HCT116 (cell line): ENCODE results near the gene SDF2L1.

Experiments used
- CTCF ChIP-seq, 3 experiments: fragments of 200-600 bp in 1 of 3; sonication (generic) in 1 of 3; IDR thresholded peaks in 2 of 3; conservative IDR thresholded peaks in 1 of 3; 2 replicates each; pipeline ENCODE4 v1.5.1; 2012 to 2017; ENCODE audit warnings: low read depth in 2 of 3, low read length in 2 of 3, antibody characterized with exemption in 1 of 3, borderline replicate concordance in 1 of 3, control low read depth in 1 of 3, mild to moderate bottlenecking in 1 of 3, mixed read lengths in 1 of 3, mixed run types in 1 of 3, moderate library complexity in 1 of 3; ENCODE audit not compliant: insufficient read depth in 1 of 3
- EGR1 ChIP-seq: IDR thresholded peaks from 2 replicates; pipeline ENCODE4 v1.6.1; 2012; ENCODE audit warnings: low read depth
- ELF1 ChIP-seq: IDR thresholded peaks from 2 replicates; pipeline ENCODE4 v1.6.1; 2012; ENCODE audit warnings: low read depth, borderline replicate concordance
- EZH2 ChIP-seq: fragments of 200-600 bp; sonication (generic); IDR thresholded peaks from 2 replicates; pipeline ENCODE4 v1.6.1; 2017; ENCODE audit warnings: antibody characterized with exemption, mixed run types
- EZH2phosphoT487 ChIP-seq: fragments of 200-600 bp; IDR thresholded peaks from 2 replicates; pipeline ENCODE4 v1.6.1; 2018; ENCODE audit warnings: antibody characterized with exemption, borderline replicate concordance
- MAX ChIP-seq: IDR thresholded peaks from 2 replicates; pipeline ENCODE4 v1.6.1; 2012
- POLR2A ChIP-seq: IDR thresholded peaks from 2 replicates; pipeline ENCODE4 v1.7.0; 2011; ENCODE audit warnings: borderline replicate concordance; ENCODE audit not compliant: insufficient read depth, insufficient read length; ENCODE audit errors: extremely low read depth
- POLR2AphosphoS5 ChIP-seq: IDR thresholded peaks from 2 replicates; pipeline ENCODE4 v1.6.1; 2011; ENCODE audit warnings: mild to moderate bottlenecking, low read depth, low read length, moderate library complexity
- REST ChIP-seq: IDR thresholded peaks from 2 replicates; pipeline ENCODE4 v1.6.1; 2012; ENCODE audit warnings: low read depth
- SIN3A ChIP-seq: IDR thresholded peaks from 2 replicates; pipeline ENCODE4 v1.6.1; 2012; ENCODE audit warnings: low read depth
- ZNF274 ChIP-seq: fragments of 200-500 bp; sonication (Bioruptor generic); IDR thresholded peaks from 2 replicates; pipeline ENCODE4 v1.6.1; 2014; ENCODE audit warnings: mild to moderate bottlenecking, low read depth, low read length, inconsistent platforms

- TF ChIP-seq CTCF (IDR thresholded peaks at IDR 0.05 in 2 of 3, conservative IDR thresholded peaks at IDR 0.05 in 1 of 3; ENCODE audit: borderline replicate concordance in 1 of 3, insufficient read depth in 1 of 3, low read depth in 2 of 3, low read length in 2 of 3) (no peak), EZH2phosphoT487 (no peak), POLR2A (no peak), EZH2 (no peak), POLR2AphosphoS5 (no peak), ELF1 (no peak), EGR1 (no peak), SIN3A (no peak), MAX (no peak), ZNF274 (no peak), REST (no peak)
These were observed 18.5 kb upstream of the SDF2L1 start for GRCh38 chr22:21623648-21623970.
